ENCODE measurements around the gene WNT9A. TPM values are rescaled to one million over a fixed set of nuclear protein-coding genes. Genes with fewer than 3 reads are reported as not detected.

Gene WNT9A
- total RNA-seq, 6 donors from 2014 or later: 4.2 to 15.5 (median 10.9) TPM

- H3K27ac ChIP-seq: no peak overlapping the region
- TF ChIP-seq, protein P1, sequence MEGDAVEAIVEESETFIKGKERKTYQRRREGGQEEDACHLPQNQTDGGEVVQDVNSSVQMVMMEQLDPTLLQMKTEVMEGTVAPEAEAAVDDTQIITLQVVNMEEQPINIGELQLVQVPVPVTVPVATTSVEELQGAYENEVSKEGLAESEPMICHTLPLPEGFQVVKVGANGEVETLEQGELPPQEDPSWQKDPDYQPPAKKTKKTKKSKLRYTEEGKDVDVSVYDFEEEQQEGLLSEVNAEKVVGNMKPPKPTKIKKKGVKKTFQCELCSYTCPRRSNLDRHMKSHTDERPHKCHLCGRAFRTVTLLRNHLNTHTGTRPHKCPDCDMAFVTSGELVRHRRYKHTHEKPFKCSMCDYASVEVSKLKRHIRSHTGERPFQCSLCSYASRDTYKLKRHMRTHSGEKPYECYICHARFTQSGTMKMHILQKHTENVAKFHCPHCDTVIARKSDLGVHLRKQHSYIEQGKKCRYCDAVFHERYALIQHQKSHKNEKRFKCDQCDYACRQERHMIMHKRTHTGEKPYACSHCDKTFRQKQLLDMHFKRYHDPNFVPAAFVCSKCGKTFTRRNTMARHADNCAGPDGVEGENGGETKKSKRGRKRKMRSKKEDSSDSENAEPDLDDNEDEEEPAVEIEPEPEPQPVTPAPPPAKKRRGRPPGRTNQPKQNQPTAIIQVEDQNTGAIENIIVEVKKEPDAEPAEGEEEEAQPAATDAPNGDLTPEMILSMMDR (IDR thresholded peaks at IDR 0.05): no peak
- TF ChIP-seq POLR2A (IDR thresholded peaks at IDR 0.05): no peak
- no peak for TF ChIP-seq POLR2AphosphoS5 (IDR thresholded peaks at IDR 0.05)
- TF ChIP-seq EP300 (IDR thresholded peaks at IDR 0.05): no peak
- 63 to 69% methylated on average over 7 of the region's 7 CpGs for WGBS, 2 donors
- DNase-seq: no peak
- ATAC-seq (ENCODE audit: low FRiP score in 2 of 2): no peak
- no peaks in the 10 kb centered on the region for H3K4me1 ChIP-seq
- no peaks in the 10 kb centered on the region for H3K36me3 ChIP-seq
- no peaks in the 10 kb centered on the region for H3K9me3 ChIP-seq
- H3K27me3 ChIP-seq: no peaks in the 10 kb centered on the region
- H3K4me3 ChIP-seq: no peak overlapping the region
These were observed 39.4 kb downstream of the WNT9A start for GRCh38 chr1:227908359-227908758.

DNA sequence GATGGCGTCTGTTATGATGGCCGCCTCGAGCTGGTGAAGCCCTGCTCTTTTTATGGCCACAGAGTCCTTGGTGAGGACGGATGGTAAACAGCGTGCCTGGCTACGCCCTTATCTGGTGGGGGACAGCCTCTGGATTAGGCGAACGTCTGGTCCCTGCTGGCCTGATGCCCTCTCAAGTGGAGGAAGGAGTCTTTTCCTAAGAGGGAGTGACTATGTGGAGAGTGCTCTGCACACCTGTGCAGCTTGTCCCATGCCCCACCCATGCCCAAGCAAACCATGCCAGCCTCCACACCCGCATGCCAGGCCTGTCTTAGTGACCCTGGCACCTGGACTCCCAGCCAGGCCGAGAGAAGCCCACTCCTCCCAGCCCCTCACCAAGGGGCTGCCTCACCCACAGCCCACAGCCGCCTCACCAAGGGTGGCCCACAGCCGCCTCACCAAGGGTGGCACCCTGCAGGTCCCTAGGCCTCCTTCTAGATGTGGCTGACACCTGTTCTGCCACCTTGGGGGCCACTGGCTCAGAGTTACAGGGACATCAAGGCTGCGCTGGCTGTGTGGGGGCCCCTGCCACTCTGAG lies 40.2 kb downstream of the WNT9A start:
- no peak for ATAC-seq (ENCODE audit: low FRiP score in 2 of 2)
- no peak for DNase-seq
- Histone ChIP-seq H3K36me3 (no peaks in the 10 kb centered on the region), H3K27me3 (no peaks in the 10 kb centered on the region), H3K4me3 (no peak overlapping the region), H3K9me3 (no peaks in the 10 kb centered on the region), H3K27ac (no peak overlapping the region), H3K4me1 (no peaks in the 10 kb centered on the region)
- WGBS, 2 donors: 78 to 79% methylated on average over 6 of the region's 13 CpGs
- TF ChIP-seq POLR2AphosphoS5 (IDR thresholded peaks at IDR 0.05) (no peak), POLR2A (IDR thresholded peaks at IDR 0.05) (no peak), EP300 (IDR thresholded peaks at IDR 0.05) (no peak)
- TF ChIP-seq, protein P1 (IDR thresholded peaks at IDR 0.05): no peak

DNA sequence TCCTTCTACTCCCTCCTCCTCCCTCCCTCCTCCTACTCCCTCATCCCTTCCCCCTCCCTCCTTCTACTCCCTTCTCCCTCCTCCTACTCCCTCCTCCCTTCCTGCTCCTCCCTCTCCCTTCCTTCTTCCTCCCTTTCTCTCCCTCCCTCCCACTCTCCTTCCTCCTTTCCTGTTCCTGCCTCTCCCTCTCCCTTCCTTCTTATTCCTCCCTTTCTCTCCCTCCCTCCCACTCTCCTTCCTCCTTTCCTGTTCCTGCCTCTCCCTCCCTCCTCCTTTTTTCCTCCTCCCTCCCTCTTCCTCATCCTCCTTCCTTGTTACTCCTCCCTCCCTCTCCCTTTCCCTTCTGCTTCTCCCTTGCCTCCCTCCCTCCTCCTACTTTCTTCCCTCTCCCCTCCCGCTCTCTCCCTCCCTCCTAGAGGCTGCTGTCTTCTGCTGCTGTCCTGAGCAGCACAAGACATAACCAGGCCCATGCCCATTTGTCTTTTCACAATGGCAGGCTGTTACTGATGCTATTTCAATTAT lies 41.1 kb downstream of the WNT9A start:
- no peak for DNase-seq
- Histone ChIP-seq H3K9me3 (no peaks in the 10 kb centered on the region), H3K27ac (no peak overlapping the region), H3K27me3 (no peaks in the 10 kb centered on the region), H3K4me3 (no peak overlapping the region), H3K4me1 (no peaks in the 10 kb centered on the region), H3K36me3 (no peaks in the 10 kb centered on the region)
- ATAC-seq (ENCODE audit: low FRiP score in 2 of 2): no peak
- WGBS, 2 donors: 87 to 97% methylated on average over 1 of the region's 1 CpG
- TF ChIP-seq POLR2A (IDR thresholded peaks at IDR 0.05) (no peak), POLR2AphosphoS5 (IDR thresholded peaks at IDR 0.05) (no peak), EP300 (IDR thresholded peaks at IDR 0.05) (no peak)
- TF ChIP-seq, protein P1 (IDR thresholded peaks at IDR 0.05): no peak

DNA sequence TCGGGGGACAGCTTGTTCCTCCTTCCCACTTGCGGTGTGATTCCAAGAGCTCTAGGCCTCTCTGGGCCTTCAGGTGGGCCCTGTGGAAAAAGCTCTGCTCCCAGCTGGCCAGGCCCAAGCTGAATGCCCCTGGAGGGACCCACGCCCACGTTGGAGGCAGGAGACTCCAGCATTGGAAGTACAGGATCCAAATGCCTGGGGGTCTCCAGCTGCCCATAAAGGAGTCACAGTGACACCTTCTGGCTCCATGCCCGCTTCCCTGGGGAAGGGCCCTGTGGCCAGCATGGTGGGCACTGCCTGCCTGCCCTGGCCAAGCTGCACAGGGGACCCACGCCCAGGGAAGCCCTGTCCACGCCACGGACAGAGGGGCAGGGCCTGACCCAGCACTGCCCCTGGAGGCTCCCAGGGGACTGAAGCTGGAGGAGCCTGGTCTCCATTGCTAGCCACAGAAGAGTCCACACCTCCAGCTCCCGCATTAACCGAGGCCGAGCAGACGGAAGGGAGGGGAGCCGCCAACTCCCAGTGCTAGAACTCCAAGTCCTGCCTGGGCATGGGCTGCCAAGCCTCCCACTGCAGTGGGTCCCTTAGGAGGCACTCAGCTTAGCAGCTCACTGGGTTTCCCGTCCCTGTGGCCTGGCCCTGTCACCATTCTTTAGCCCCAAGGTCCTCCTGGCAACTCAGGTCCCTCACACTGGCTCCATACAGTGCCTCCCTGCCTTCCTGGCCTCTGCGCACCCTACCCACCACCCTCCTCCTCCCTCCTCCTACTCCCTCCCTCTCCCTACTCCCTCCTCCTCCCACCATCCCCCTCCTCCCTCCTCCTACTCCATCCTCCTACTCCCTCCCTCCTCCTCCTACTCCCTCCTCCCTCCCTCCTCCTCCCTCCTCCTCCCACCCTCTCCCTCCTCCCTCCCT lies 41.9 kb downstream of the WNT9A start:
- no peak for ATAC-seq (ENCODE audit: low FRiP score in 2 of 2)
- Histone ChIP-seq H3K27me3 (no peaks in the 10 kb centered on the region), H3K36me3 (no peaks in the 10 kb centered on the region), H3K27ac (no peak overlapping the region), H3K4me3 (no peak overlapping the region), H3K9me3 (no peaks in the 10 kb centered on the region), H3K4me1 (no peaks in the 10 kb centered on the region)
- peak in 1 of 2 donors; percentile 59 for DNase-seq
- WGBS, 2 donors: 85 to 89% methylated on average over 8 to 12 of the region's 15 CpGs
- TF ChIP-seq POLR2AphosphoS5 (IDR thresholded peaks at IDR 0.05): no peak
- no peak for TF ChIP-seq POLR2A (IDR thresholded peaks at IDR 0.05)
- TF ChIP-seq, protein P1 (IDR thresholded peaks at IDR 0.05): no peak
- TF ChIP-seq EP300 (IDR thresholded peaks at IDR 0.05): no peak

Data from upper lobe of left lung (tissue), 6 donors.